Progenitor cell of endocrine pancreas (in vitro differentiated cells): ENCODE measurements around the gene ADH1B. TPM values are rescaled to one million over a fixed set of nuclear protein-coding genes. Genes with fewer than 3 reads are reported as not detected.
"Not testable (repeated sequence)": the region's sequence is repeated elsewhere in the genome, so short reads cannot be mapped to it uniquely, and the experiment has no call there.

Experiments
- DNase-seq: peaks from one replicate; pipeline ENCODE4 v3.0.0; 2021; ENCODE audit warnings: low spot score; ENCODE audit not compliant: unreplicated experiment
- H3K27ac Mint-ChIP-seq: 2 replicates; pipeline ENCODE4 v1.8.0; 2021; ENCODE audit warnings: mild to moderate bottlenecking, moderate library complexity, mixed read lengths
- H3K27me3 Mint-ChIP-seq: 2 replicates; pipeline ENCODE4 v1.8.0; 2021; ENCODE audit warnings: mixed read lengths
- H3K36me3 Mint-ChIP-seq: 2 replicates; pipeline ENCODE4 v1.8.0; 2022; ENCODE audit warnings: mixed read lengths; ENCODE audit not compliant: insufficient read depth
- H3K4me1 Mint-ChIP-seq: 2 replicates; pipeline ENCODE4 v1.8.0; 2021; ENCODE audit warnings: low read depth, mixed read lengths
- H3K4me3 Mint-ChIP-seq: 2 replicates; pipeline ENCODE4 v1.8.0; 2021; ENCODE audit warnings: low read depth, mild to moderate bottlenecking, moderate library complexity, mixed read lengths
- H3K9me3 Mint-ChIP-seq: 2 replicates; pipeline ENCODE4 v1.8.0; 2021; ENCODE audit warnings: low read depth, mixed read lengths
- total RNA-seq: library from RNA; stranded (reverse); gene quantifications from 2 replicates; pipeline ENCODE4 v1.2.1, GENCODE V29; 2021
- TF ChIP-seq, protein P1 (sequence below): fragments of 200-600 bp; sonication (generic); IDR thresholded peaks from one replicate; pipeline ENCODE4 v1.5.0; 2021; ENCODE audit warnings: antibody characterized with exemption, mild to moderate bottlenecking; ENCODE audit not compliant: unreplicated experiment

Gene ADH1B
- total RNA-seq, 1 donor from 2014 or later, result 0.53 TPM

DNA sequence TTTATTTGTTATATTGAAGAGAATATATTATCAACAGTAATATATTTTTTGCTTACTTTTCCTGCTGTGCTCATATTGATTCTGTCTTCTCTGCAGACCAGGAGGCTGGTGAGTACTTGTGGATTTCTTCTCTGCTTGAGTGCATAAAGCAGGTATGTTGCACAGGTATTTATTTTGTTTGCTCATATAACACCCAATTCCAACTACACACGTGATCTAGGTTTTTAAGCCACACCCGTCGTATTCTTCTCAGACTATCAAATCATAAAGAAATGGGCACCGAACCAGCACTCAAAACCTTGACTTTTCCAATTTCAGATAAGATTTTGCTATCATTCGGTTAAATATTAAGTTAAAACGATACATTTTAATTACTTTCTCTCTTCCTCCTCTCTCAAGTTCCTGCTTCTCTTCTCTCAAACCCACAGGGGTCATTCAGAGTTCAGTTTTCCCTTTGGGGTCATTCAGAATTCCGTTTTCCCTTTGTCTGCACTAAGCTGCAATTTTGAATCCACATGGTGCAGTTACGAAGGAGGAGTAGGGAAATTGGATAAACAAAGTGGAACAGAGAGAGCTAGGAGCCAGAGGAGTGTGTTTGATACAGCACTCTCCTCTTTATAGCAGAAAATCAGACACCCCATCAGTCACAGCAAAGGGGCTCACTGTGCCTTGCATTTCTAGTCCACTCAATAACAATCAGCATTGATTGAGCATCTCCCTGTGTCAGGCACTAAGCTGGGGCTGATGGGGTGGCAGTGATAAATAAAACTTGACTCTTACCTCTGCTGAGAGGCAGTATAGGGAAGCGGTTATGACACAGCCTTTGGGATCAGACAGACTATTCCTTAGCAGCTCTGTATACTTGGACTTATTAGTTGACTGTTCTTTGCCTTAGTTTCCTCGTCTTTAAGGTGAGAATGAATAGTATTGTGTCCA is 31.7 kb upstream of the ADH1B start, which contains the start of gene ADH1C:
Gene ADH1C, minus strand, starts transcription at position 145 of the 936 bp plus-strand sequence. Its CDS starts 71 bp downstream, at position 74.
- peak within 1 kb of the TSS; percentile 71 for H3K27ac Mint-ChIP-seq
- peak within 1 kb of the TSS; percentile 18 for H3K4me3 Mint-ChIP-seq
- no peak for DNase-seq
- peaks cover 18% of the 10 kb centered on the region for H3K9me3 Mint-ChIP-seq
- no peaks in the 10 kb centered on the region for H3K27me3 Mint-ChIP-seq
- TF ChIP-seq, protein P1, sequence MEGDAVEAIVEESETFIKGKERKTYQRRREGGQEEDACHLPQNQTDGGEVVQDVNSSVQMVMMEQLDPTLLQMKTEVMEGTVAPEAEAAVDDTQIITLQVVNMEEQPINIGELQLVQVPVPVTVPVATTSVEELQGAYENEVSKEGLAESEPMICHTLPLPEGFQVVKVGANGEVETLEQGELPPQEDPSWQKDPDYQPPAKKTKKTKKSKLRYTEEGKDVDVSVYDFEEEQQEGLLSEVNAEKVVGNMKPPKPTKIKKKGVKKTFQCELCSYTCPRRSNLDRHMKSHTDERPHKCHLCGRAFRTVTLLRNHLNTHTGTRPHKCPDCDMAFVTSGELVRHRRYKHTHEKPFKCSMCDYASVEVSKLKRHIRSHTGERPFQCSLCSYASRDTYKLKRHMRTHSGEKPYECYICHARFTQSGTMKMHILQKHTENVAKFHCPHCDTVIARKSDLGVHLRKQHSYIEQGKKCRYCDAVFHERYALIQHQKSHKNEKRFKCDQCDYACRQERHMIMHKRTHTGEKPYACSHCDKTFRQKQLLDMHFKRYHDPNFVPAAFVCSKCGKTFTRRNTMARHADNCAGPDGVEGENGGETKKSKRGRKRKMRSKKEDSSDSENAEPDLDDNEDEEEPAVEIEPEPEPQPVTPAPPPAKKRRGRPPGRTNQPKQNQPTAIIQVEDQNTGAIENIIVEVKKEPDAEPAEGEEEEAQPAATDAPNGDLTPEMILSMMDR, result no peak
- peaks cover 2% of the 10 kb centered on the region for H3K36me3 Mint-ChIP-seq
- peaks cover 6% of the 10 kb centered on the region for H3K4me1 Mint-ChIP-seq

DNA sequence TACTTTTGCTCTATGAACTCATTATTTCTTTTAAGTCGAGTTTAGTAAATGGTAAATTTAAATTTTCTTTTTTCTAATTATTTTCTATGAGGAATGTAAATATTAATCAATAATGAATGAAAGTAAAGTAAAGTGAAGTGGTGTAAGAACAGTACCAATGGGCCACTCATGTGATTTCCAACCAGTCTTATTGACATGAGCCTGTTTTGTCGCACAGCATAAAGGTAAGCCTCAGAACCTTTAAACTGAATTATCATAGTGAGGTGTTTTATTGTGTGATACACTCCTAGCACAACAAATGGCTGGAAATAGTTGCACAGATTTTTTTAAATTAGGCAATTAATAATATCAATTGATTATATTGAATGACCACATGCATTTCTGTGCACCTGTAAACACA is 30.3 kb upstream of the ADH1B start:
- TF ChIP-seq, protein P1, result no peak
- H3K9me3 Mint-ChIP-seq, result peaks cover 18% of the 10 kb centered on the region
- H3K27ac Mint-ChIP-seq, result no peak overlapping the region
- H3K4me3 Mint-ChIP-seq, result no peak overlapping the region
- no peak for DNase-seq
- H3K27me3 Mint-ChIP-seq, result no peaks in the 10 kb centered on the region
- H3K36me3 Mint-ChIP-seq, result peaks cover 2% of the 10 kb centered on the region
- peaks cover 6% of the 10 kb centered on the region for H3K4me1 Mint-ChIP-seq

DNA sequence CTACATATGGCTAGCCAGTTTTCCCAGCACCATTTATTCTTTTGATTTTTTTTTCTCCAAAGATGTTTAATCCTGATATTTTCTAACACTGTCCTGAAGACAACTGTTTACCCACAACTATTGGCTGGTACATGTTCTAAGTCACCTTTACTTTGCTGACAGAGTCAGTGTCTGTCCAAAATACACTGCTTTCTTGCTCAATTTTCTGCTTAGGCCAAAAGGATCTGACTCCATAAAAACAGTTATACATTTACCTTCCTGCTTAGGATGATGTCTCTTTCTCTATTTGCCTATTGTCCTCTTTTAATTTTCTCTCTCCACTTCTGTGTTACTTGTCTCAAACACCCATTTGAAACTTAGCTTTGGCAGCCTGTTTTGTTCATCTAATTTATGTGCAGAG is 28.1 kb upstream of the ADH1B start:
- Mint-ChIP-seq H3K9me3 (peaks cover 4% of the 10 kb centered on the region), H3K27me3 (peaks cover 5% of the 10 kb centered on the region), H3K27ac (no peak overlapping the region)

DNA sequence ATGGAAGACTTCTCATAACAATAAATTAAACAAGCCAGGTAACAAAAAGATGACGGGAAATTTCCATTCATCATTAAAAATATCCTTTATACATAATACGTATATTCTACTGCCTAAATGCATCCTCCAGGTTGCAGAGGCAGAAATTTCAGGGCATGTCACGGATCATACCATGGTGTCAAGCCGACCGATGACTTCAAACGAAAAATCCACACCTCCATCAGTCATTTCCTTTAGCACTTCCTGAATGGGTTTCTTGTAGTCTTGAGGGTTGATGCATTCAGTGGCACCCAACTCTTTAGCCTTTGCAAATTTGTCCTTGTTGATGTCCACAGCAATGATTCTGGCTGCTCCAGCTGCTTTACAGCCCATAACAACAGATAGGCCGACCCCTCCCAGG is 21.4 kb upstream of the ADH1B start:
- H3K4me1 Mint-ChIP-seq, DNase-seq, H3K27ac Mint-ChIP-seq, H3K4me3 Mint-ChIP-seq, H3K9me3 Mint-ChIP-seq, H3K36me3 Mint-ChIP-seq: not testable (repeated sequence)
- peaks cover 33% of the 10 kb centered on the region for H3K27me3 Mint-ChIP-seq

More for the DNA sequence above, 28.1 kb upstream of the ADH1B start:
- Mint-ChIP-seq H3K4me1 (peaks cover 6% of the 10 kb centered on the region), H3K4me3 (no peak overlapping the region), H3K36me3 (peaks cover 2% of the 10 kb centered on the region)
- TF ChIP-seq, protein P1, result no peak
- no peak for DNase-seq

DNA sequence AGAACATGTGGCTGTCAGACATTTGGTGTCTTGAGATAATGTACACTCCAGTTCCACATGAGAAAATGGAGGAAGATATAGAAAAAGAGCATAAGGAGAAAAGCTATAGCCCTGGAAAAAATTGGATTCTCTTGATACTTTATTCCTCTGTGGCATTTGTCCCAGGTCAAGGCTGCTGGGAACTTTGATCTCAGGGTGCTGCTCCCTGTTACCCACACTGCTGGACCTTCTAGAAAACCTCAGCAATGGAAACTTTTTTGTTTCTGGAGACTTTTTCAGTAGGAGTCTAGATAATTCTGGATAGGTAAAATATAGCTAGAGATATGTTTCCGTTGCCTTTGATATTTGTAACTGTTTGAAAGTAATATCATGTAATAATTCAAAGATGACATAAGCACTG is 20.2 kb upstream of the ADH1B start:
- Mint-ChIP-seq H3K27me3 (peaks cover 41% of the 10 kb centered on the region), H3K4me3 (no peak overlapping the region), H3K4me1 (no peaks in the 10 kb centered on the region), H3K9me3 (no peaks in the 10 kb centered on the region), H3K36me3 (no peaks in the 10 kb centered on the region), H3K27ac (no peak overlapping the region)
- TF ChIP-seq, protein P1, result no peak
- DNase-seq, result no peak
